ENCODE results near the gene DFFA.

DNA sequence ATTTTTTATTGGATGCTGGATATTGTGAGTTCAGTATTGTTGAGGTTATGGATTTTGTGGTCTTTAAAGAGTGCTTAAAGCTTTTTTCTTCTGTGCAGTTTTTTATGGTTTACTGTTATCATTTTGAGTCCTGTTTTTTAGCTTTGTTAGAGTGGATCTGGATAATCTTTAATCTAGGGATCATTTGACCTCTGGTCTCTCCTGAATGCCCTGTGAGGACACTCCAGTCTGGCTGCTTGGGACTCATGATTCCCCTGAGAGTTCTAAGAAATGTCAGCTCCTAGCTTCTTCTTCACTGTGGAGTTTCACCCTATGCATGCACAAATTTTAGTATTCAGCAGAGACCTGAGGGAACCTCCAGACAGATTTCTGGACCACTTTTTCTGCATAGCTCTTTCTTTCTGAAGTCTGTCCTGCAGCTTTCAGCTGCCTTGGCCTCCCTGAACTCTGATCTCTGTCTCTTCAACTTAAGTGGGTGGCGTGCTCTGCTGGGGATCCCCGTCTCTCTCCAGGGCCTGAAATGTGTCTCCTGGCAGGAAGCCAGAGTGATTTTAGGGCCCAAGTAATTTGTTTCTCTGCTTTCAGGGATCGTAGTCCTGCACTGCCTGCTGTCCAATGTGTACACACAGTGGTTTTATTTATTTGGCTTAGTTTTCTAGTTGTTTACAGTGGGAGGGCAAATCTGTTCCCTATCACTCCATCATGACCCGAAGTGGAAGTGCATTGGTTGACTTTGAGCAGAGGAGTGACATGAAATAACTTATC lies 17.1 kb upstream of the DFFA start:
- TF ChIP-seq, protein P1, sequence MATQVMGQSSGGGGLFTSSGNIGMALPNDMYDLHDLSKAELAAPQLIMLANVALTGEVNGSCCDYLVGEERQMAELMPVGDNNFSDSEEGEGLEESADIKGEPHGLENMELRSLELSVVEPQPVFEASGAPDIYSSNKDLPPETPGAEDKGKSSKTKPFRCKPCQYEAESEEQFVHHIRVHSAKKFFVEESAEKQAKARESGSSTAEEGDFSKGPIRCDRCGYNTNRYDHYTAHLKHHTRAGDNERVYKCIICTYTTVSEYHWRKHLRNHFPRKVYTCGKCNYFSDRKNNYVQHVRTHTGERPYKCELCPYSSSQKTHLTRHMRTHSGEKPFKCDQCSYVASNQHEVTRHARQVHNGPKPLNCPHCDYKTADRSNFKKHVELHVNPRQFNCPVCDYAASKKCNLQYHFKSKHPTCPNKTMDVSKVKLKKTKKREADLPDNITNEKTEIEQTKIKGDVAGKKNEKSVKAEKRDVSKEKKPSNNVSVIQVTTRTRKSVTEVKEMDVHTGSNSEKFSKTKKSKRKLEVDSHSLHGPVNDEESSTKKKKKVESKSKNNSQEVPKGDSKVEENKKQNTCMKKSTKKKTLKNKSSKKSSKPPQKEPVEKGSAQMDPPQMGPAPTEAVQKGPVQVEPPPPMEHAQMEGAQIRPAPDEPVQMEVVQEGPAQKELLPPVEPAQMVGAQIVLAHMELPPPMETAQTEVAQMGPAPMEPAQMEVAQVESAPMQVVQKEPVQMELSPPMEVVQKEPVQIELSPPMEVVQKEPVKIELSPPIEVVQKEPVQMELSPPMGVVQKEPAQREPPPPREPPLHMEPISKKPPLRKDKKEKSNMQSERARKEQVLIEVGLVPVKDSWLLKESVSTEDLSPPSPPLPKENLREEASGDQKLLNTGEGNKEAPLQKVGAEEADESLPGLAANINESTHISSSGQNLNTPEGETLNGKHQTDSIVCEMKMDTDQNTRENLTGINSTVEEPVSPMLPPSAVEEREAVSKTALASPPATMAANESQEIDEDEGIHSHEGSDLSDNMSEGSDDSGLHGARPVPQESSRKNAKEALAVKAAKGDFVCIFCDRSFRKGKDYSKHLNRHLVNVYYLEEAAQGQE (IDR thresholded peaks at IDR 0.05; ENCODE audit: low read depth): no peak
- no peak for TF ChIP-seq EP300 (IDR thresholded peaks at IDR 0.05; ENCODE audit: borderline replicate concordance)
- TF ChIP-seq, protein P2, sequence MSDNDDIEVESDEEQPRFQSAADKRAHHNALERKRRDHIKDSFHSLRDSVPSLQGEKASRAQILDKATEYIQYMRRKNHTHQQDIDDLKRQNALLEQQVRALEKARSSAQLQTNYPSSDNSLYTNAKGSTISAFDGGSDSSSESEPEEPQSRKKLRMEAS (IDR thresholded peaks at IDR 0.05): no peak
- TF ChIP-seq CREB1 (IDR thresholded peaks at IDR 0.05; ENCODE audit: low read depth): no peak
- TF ChIP-seq CEBPB (IDR thresholded peaks at IDR 0.05): no peak
- no peak for TF ChIP-seq RAD21 (IDR thresholded peaks at IDR 0.05; ENCODE audit: low read depth)
- no peak for TF ChIP-seq YY1 (IDR thresholded peaks at IDR 0.05; ENCODE audit: low read depth)
- no peak for TF ChIP-seq EGR1 (IDR thresholded peaks at IDR 0.05)
- TF ChIP-seq NFIC (IDR thresholded peaks at IDR 0.05): no peak
- TF ChIP-seq FOXM1 (IDR thresholded peaks at IDR 0.05; ENCODE audit: borderline replicate concordance, low read depth): no peak
- no peak for TF ChIP-seq TAF1 (IDR thresholded peaks at IDR 0.05; ENCODE audit: low read depth)
